PC-9 (cell line): Measurements from ENCODE around the gene CLDN9.

Experiments
- CTCF ChIP-seq: fragments of 200-600 bp; sonication (generic); conservative IDR thresholded peaks from 2 replicates; pipeline ENCODE4 v1.6.1; 2017; ENCODE audit warnings: mixed run types, antibody characterized with exemption, mild to moderate bottlenecking, moderate library complexity
- EZH2 ChIP-seq: fragments of 200-600 bp; sonication (generic); IDR thresholded peaks from 2 replicates; pipeline ENCODE4 v1.8.0; 2017; ENCODE audit warnings: antibody characterized with exemption, low read depth

DNA sequence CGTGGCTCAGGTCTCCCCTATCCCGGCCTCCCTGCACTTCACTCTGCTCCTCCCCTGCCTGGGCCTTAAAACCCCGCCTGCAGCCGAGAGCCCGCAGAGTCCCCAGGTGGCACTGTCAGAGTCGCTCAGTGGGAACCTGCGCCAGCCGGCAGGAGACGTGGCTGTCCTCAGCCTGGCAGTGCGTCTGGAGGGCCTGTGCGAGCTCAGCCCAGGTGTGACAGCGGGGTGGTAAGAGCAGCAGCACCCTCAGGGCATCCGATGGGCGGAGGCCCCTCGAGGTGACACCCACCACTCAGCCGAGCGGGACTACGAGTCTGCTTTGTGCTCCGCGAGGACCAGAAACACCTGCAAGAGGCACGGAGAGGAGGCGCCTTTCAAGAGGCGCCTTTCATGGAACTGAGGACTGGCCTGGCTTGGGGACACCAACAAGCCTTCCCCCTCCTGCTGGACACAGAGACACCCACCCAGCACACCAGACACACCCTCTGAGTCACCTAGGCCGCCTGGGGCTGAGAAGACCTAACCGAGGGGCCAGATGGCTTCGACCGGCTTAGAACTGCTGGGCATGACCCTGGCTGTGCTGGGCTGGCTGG is at the start of gene CLDN9:
- TF ChIP-seq EZH2 (no peak), CTCF (no peak)
